ENCODE data around the gene WWOX.
"Not testable (repeated sequence)": the region's sequence is repeated elsewhere in the genome, so short reads cannot be mapped to it uniquely, and the experiment has no call there.

The WWOX gene

DNA sequence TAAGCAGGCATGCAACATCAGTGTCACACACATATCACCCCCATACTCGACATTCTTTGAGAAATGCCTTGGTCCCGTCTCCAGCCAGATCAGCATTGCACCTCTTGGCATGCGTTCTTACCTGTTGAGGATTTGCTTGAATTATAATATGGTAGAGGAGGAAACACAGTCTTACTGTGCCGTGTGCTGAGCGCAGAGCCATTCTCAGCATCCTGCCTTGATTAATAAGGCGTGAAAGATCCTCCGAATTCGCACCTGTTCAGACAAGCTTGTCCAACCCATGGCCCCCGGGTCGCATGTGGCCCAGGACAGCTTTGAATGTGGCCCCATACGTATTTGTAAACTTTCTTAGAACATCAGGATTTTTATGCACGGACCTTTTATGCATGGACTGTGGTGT, 408.1 kb downstream of the WWOX start:
- FAIRE-seq = no peak

GRCh38 chr16:78509965-78510364, 410.5 kb downstream of the WWOX start:
- FAIRE-seq = no peak

- no peak for FAIRE-seq
Measured at GRCh38 chr16:78510496-78510895, 411.0 kb downstream of the WWOX start.

DNA sequence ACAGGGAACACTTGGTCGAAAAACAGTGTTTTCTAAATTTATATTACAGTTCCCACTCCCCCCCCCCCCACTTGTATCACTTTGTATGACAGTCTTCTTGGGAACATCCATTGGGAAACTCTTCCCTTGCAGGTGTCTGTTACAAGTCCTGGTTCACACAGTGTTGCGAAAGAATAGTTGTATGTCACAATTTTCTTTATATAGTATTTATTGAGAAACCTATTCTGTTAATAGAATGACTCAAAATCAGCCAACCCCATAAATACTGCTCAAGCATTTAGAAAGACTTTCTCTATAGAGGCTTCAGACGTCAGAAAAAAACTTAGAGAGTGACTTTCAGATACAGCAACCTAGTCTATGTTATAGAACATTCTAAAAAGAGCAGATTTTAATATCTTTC, 414.4 kb downstream of the WWOX start:
- no peak for FAIRE-seq

- FAIRE-seq = not testable (repeated sequence)
Measured at GRCh38 chr16:78514888-78515287, 415.4 kb downstream of the WWOX start.

DNA sequence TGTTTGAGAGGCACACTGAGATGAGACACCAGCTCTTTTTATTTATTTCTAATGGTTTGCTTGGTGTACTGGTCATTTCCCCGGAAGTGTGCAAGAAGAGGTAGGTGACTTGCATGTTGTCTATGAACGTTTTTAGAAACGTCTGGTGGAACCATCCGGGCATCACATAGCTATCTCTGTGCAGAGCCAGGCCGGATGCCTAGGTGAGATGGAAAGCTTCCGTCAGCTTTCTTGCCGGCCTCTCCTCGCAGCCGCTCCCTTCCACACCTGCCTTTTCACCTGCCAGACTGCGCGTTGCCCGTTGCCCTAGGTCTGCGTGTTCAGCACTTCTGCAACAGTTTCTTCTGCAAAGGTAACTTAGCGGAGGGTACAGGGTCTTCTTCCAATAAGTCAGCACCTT, 416.0 kb downstream of the WWOX start:
- no peak for FAIRE-seq

DNA sequence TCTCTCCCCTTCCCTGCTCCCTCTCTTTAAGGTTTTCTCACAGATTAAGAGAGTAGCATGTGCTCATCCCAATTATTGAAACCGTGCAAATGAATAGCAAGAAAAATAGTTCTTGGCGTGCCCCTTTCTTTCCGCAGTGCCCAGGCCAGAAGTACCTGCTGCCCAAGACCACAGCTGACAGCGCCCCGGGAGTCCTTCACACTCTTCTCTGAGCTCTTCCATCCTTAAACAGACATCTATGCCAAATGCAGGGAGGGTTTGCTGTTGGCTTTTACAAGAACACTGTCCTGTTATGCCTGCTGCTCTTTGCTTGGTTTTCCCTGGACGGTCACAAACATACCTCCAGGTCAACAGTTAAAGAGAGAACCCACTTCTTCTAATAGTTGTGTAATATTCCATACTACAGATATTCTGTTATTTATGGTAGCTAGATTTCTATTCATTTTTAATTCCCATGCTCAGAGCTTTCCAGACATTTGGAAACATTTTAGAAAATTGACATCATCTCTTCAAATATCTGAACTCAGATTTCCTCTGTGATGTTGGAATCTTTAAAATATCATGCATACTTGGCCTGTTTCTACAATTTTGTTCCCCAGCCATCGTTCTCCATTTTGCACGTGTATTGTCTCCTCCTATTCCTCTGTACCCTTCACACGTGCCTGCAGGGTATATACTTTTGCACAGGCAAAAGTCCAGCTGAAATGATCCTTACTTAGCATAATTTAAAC, 416.7 kb downstream of the WWOX start:
- FAIRE-seq = no peak

- FAIRE-seq = no peak
Measured at GRCh38 chr16:78519896-78520295, 420.4 kb downstream of the WWOX start.

GRCh38 chr16:78520470-78520869, 421.0 kb downstream of the WWOX start:
- FAIRE-seq = no peak

DNA sequence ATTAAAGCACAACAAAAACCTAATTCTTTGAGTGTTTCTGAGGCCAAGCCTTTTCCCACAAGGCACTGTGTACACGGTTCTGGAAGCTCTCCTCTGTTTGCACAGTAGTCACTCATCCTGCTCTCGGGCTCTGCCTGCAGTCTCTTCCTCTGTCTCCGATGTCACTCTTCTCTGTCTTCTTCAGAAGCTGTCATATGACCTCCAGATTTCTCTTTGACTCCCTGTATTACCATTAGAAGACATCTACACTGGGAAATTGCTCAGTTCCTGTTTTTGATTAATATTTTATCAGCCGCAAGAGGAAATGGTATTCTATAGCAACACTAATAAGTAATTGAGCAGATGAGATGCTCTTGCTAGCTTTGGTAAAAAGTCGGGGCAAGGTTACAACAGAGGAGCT, 422.9 kb downstream of the WWOX start:
- no peak for FAIRE-seq

- FAIRE-seq = no peak
Measured at GRCh38 chr16:78523212-78523985, 423.9 kb downstream of the WWOX start.

DNA sequence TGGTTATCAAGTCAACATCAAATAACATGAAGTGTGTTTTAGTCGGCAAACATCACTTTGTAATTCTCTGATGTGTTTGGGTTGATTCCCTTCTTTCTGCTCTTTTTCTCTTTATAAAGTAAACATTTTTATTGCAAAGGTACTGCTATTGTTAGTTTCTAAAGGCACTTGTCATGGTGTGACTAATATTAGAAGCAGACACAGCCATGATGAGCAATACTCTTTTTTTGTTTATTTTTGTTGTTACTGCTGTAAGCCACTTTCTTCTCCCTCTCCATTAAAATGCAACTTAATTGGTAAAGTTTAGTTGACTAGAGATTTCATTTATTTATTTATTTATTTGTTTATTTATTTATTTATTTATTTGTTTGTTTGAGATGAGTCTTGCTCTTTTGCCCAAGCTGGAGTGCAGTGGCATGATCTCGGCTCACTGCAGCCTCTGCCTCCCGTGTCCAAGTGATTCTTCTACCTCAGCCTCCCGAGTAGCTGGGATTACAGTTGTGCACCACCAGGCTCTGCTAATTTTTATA, 424.7 kb downstream of the WWOX start:
- no peak for FAIRE-seq

GRCh38 chr16:78528265-78528664, 428.8 kb downstream of the WWOX start:
- FAIRE-seq = no peak

DNA sequence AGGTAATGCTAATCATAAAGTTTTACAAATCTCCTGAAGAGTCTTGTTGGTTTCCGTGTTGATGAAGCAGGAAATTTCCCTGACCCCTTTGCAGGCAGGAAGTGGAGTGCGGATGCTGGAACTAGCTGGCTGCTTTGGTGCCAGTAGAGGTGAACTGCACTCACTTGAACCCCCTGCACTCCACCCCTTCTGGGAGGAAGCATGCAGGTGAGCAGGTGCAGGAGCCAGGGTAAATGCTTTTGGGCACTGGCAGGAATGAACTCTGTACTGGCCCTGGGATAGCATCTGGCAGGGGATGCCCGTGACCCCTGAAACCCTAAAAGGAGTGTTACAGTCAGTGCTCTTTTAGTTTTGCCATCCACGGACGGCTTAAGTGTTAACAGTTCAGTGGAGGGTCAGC, 430.4 kb downstream of the WWOX start:
- no peak for FAIRE-seq

DNA sequence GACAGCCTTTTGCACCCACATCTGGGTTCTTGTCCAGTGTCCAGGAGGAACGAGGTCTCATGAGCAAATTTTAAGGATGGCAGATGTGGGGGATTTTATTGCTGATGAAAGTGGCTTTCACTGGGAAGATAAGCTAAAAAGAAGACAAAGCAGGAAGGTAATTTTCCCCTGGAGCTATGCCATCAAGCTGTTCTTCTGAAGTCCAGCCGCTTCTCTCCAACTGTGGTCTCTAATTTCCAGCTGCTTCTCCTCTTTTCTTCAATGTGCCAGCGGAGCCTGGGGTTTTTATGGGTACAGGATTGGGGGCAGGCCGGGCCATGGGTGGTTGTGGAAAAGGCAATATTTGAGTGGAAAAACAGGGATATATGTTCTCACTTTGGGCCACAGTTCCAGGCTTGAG, 430.8 kb downstream of the WWOX start:
- FAIRE-seq = no peak

- no peak for FAIRE-seq
Measured at GRCh38 chr16:78535098-78535497, 435.6 kb downstream of the WWOX start.

DNA sequence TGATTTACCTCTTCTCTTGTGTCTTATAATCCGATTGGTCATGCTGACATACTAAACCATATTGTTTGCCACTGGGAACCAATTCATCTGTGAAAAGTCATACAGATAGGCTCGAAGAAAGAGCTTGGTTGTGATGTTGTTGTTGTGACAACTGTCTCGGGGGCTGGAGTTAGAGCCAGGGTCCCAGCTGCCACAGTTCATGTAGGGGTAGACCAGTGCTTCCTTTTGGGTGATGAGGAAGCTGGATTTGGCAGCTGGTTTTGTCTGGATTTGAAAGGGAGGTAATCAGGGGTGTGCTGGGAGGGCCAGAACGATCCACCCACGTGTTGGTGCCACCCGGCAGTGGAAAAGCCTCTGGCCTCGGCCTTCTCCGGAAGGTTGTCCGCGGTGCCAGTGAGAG, 438.1 kb downstream of the WWOX start:
- FAIRE-seq = no peak

DNA sequence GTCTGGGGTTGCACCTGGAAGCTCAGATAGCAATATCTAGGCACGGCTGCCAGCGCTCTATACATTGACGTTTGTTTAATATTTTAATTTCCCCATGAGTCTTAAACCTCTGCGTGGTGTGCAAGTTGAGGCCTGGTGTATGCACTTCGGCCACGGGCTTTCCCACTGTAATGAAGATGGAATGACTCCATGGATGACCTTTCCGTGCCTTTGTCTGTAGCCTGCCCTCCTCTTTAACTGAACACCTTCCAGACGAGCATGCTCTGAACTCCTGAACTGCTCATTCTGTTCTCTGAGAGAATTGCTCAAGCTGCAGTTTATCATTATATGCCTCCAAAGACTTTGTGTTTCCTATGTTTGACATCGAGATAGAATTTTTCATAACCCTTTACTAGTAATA, 438.8 kb downstream of the WWOX start:
- no peak for FAIRE-seq

DNA sequence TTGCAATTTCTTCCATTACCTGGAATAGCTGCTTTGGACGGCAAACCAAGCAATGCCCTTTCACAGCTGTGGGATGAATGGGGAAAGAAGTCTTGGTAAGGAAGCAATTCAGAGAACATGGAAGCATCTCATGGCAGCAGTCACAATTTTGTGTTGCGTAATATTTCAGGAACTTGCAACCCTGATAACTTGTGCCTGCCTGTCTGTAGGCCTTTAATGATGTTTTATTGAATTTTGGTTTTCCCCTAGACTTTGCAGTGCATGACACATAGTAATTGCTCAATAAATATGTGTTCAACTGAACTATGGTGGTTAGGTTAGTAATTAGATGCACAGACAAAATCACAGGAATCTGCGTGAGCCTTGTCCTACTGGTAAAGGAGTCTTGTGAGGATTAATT, 439.5 kb downstream of the WWOX start:
- no peak for FAIRE-seq

DNA sequence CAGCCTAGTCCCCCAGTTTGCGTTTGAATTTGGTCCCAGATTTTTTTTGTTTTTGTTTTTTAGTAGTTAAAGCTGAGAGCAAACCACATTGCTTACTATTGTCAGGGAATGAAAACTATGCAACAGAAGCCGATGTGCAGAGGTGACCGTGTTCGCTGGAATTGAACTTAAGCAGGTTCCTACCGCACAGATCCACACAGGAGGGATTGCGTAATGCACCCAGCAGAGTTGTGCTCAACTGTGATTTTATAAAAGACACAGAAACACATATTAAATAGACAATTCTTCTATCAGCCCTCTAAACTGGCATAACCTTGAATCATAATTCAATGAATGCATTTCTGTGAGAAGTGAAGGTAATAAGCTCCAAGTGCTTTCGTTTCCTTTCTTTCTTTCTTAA, 443.0 kb downstream of the WWOX start:
- no peak for FAIRE-seq

GRCh38 chr16:78543023-78543422, 443.6 kb downstream of the WWOX start:
- FAIRE-seq = no peak

GRCh38 chr16:78549366-78549765, 449.9 kb downstream of the WWOX start:
- FAIRE-seq = no peak

DNA sequence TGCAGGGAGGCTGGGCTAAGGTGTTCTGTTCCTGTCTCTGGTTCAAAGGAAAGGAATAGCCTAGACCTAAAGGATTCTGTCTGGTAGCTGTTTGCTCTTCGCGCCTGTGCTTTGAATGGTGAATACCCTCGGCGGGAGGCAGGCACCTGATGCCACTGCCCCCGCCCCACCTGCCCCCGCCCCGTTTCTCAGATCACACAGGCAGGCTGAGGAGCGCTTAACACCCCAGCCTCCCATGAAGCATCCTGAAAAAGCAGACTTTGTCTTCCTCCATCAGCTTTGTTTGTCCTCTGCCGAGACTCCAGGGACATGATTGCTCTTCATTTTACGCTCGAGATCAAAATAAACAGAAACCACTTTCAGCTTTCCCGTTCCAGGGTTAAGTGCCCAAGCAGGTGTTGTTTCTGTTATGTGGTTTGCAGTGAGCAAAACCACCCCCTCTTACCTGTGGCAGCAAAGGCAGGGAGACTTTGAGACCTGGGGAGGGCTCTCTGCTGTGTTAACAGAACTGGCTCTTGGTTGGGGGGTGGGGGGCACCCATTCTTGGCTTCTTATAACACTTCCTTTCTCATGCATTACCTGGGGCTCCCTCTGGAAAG, 452.1 kb downstream of the WWOX start:
- no peak for FAIRE-seq

GRCh38 chr16:78552106-78552675, 452.7 kb downstream of the WWOX start:
- no peak for FAIRE-seq

Data from TTC549 (cell line).